ENCODE data around the gene NFATC2.
A peak's percentile ranks its signal among the peaks of the same experiment; 100 is the strongest.

NFATC2 gene

GRCh38 chr20:51378171-51378928 is 164.2 kb downstream of the NFATC2 start:
- POLR2A ChIA-PET: no interaction called here
- no peak for DNase-seq (ENCODE audit: low read depth, low spot score)
- TF ChIP-seq CTCF (IDR thresholded peaks at IDR 0.05; ENCODE audit: insufficient read depth, low read length, missing control alignments): peak; percentile 12

GRCh38 chr20:51377132-51377531 is 165.4 kb downstream of the NFATC2 start:
- DNase-seq (ENCODE audit: low read depth, low spot score): no peak
- ChIA-PET POLR2A (no interaction called here), CTCF (interaction anchor here (13.3 kb wide), 1 partner anchor 219 kb away, joined by 206 read pairs; no protein-coding TSS in a partner anchor)
- H3K4me3 ChIP-seq (ENCODE audit: low read depth, low read length): no peak overlapping the region
- TF ChIP-seq CTCF (IDR thresholded peaks at IDR 0.05; ENCODE audit: insufficient read depth, low read length, missing control alignments): no peak

More at GRCh38 chr20:51378171-51378928, 164.2 kb downstream of the NFATC2 start:
- CTCF ChIA-PET: interaction anchor here (0.6 to 13.3 kb wide), 7 partner anchors 7 to 391 kb away, joined by 3 to 206 read pairs (median 5); no protein-coding TSS in a partner anchor
- H3K4me3 ChIP-seq (ENCODE audit: low read depth, low read length): no peak overlapping the region

GRCh38 chr20:51376111-51376510 is 166.4 kb downstream of the NFATC2 start:
- DNase-seq (ENCODE audit: low read depth, low spot score): no peak
- CTCF ChIA-PET: interaction anchor here (0.8 to 13.3 kb wide), 4 partner anchors 8 to 249 kb away, joined by 4 to 206 read pairs (median 10); no protein-coding TSS in a partner anchor
- TF ChIP-seq CTCF (IDR thresholded peaks at IDR 0.05; ENCODE audit: insufficient read depth, low read length, missing control alignments): no peak
- no peak overlapping the region for H3K4me3 ChIP-seq (ENCODE audit: low read depth, low read length)
- POLR2A ChIA-PET: no interaction called here

- ChIA-PET CTCF (interaction anchor here (0.8 to 13.3 kb wide), 6 partner anchors 8 to 388 kb away, joined by 4 to 206 read pairs (median 6); no protein-coding TSS in a partner anchor), POLR2A (no interaction called here)
- no peak overlapping the region for H3K4me3 ChIP-seq (ENCODE audit: low read depth, low read length)
- no peak for TF ChIP-seq CTCF (IDR thresholded peaks at IDR 0.05; ENCODE audit: insufficient read depth, low read length, missing control alignments)
- no peak for DNase-seq (ENCODE audit: low read depth, low spot score)
These were observed 167.0 kb downstream of the NFATC2 start for GRCh38 chr20:51375561-51375960.

DNA sequence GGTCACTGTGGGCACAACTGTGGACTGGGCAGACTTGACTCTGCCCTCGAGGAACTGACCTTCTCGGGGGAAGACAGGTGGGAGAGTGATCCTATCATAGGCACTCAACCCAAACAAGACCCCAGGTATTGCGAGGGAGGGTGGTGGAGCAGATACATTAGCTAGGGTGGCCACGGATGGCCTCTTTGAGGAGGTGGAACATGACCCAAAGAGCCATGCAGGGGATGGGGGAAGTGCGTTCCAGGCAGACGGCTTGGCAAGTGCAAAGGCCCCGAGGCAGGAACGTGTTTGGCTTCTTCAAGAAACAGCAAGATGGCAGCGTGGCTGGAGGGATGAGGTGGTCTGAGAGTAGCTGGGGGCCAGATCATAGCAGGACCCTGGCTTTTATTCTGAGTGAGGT is 167.6 kb downstream of the NFATC2 start:
- ChIA-PET POLR2A (no interaction called here), CTCF (interaction anchor here (1.2 to 13.3 kb wide), 6 partner anchors 11 to 387 kb away, joined by 4 to 206 read pairs (median 6); no protein-coding TSS in a partner anchor)
- no peak for DNase-seq (ENCODE audit: low read depth, low spot score)
- H3K4me3 ChIP-seq (ENCODE audit: low read depth, low read length): no peak overlapping the region
- TF ChIP-seq CTCF (IDR thresholded peaks at IDR 0.05; ENCODE audit: insufficient read depth, low read length, missing control alignments): no peak

- CTCF ChIA-PET: interaction anchor here (1.2 to 13.3 kb wide), 7 partner anchors 12 to 387 kb away, joined by 4 to 206 read pairs (median 6); no protein-coding TSS in a partner anchor
- no peak for TF ChIP-seq CTCF (IDR thresholded peaks at IDR 0.05; ENCODE audit: insufficient read depth, low read length, missing control alignments)
These were observed 168.1 kb downstream of the NFATC2 start for GRCh38 chr20:51374456-51374830.

More at GRCh38 chr20:51374456-51374830, 168.1 kb downstream of the NFATC2 start:
- DNase-seq (ENCODE audit: low read depth, low spot score): no peak
- POLR2A ChIA-PET: no interaction called here
- no peak overlapping the region for H3K4me3 ChIP-seq (ENCODE audit: low read depth, low read length)
